CD4-positive, alpha-beta memory T cell (primary cell): ENCODE measurements around the gene SV2B. TPM values are rescaled to one million over a fixed set of nuclear protein-coding genes. Genes with fewer than 3 reads are reported as not detected.
A peak's percentile ranks its signal among the peaks of the same experiment; 100 is the strongest.

Source experiments
- CTCF ChIA-PET: fragments of 350-600 bp; sonication (Branson Sonifier 250); formaldehyde crosslinking; loops from one replicate; lab custom pipeline; 2021; ENCODE audit warnings: inconsistent platforms; ENCODE audit not compliant: partially characterized antibody; lab: Charles Lee
- POLR2A ChIA-PET: fragments of 350-600 bp; sonication (Branson Sonifier 250); formaldehyde crosslinking; loops from one replicate; lab custom pipeline; 2021; ENCODE audit not compliant: partially characterized antibody; lab: Charles Lee
- DNase-seq, 5 donors: peaks; one replicate each; pipeline versions ENCODE4 v3.0.0 to v3.0.0-alpha.2; 2020 to 2022; ENCODE audit warnings: mixed read lengths in 1 of 5
- H3K27ac ChIP-seq: one replicate; pipeline ENCODE4 v1.7.0; 2013; ENCODE audit warnings: low read depth, low read length
- H3K27me3 ChIP-seq: 2 replicates; pipeline ENCODE4 v1.7.0; 2013; ENCODE audit warnings: mild to moderate bottlenecking, low read length, moderate library complexity; ENCODE audit not compliant: insufficient read depth
- H3K36me3 ChIP-seq: 2 replicates; pipeline ENCODE4 v1.7.0; 2013; ENCODE audit warnings: mild to moderate bottlenecking, low read length, moderate library complexity; ENCODE audit not compliant: insufficient read depth
- H3K4me1 ChIP-seq: 2 replicates; pipeline ENCODE4 v1.7.0; 2013; ENCODE audit warnings: mild to moderate bottlenecking, low read length, moderate library complexity; ENCODE audit not compliant: insufficient read depth
- H3K4me3 ChIP-seq, 2 donors: one replicate each; pipeline ENCODE4 v1.7.0; 2013; ENCODE audit warnings: low read length in 2 of 2, mild to moderate bottlenecking in 1 of 2
- H3K9me3 ChIP-seq, 2 donors: one replicate each; pipeline ENCODE4 v1.7.0; 2013; ENCODE audit warnings: low read length in 2 of 2, control low read depth in 1 of 2; ENCODE audit not compliant: control insufficient read depth in 1 of 2
- H3K27ac Mint-ChIP-seq, 7 donors: one replicate each; pipeline ENCODE4 v1.8.0; 2020 to 2021; ENCODE audit warnings: mixed read lengths in 7 of 7, mild to moderate bottlenecking in 6 of 7, inconsistent platforms in 3 of 7, moderate library complexity in 3 of 7
- H3K27me3 Mint-ChIP-seq, 2 donors: one replicate each; pipeline ENCODE4 v1.8.0; 2020 to 2021; ENCODE audit warnings: mixed read lengths in 2 of 2
- H3K36me3 Mint-ChIP-seq, 2 donors: one replicate each; pipeline ENCODE4 v1.8.0; 2020 to 2021; ENCODE audit warnings: mixed read lengths in 2 of 2, inconsistent platforms in 1 of 2, mild to moderate bottlenecking in 1 of 2
- H3K4me1 Mint-ChIP-seq, 4 donors: one replicate each; pipeline ENCODE4 v1.8.0; 2020 to 2021; ENCODE audit warnings: mixed read lengths in 4 of 4, mild to moderate bottlenecking in 1 of 4
- H3K4me3 Mint-ChIP-seq, 8 donors: one replicate each; pipeline ENCODE4 v1.8.0; 2020 to 2021; ENCODE audit warnings: mixed read lengths in 8 of 8, mild to moderate bottlenecking in 7 of 8, moderate library complexity in 6 of 8, inconsistent platforms in 3 of 8
- H3K9me3 Mint-ChIP-seq, 8 donors: one replicate each; pipeline ENCODE4 v1.8.0; 2020 to 2021; ENCODE audit warnings: mixed read lengths in 8 of 8, mild to moderate bottlenecking in 5 of 8, inconsistent platforms in 3 of 8, moderate library complexity in 1 of 8
- intact Hi-C: fragments of 100-400 bp; cut with micrococcal nuclease; formaldehyde crosslinking; loops from one replicate; pipeline ENCODE4 v1.15.1; 2023
- polyA plus RNA-seq, 2 donors: library from polyadenylated mRNA; unstranded; fragments of 300-500 nt; fragmentation: Illumina TruSeq; gene quantifications; one replicate each; pipeline ENCODE4 v1.2.3, GENCODE V29; 2021
- total RNA-seq, 2 experiments: library from RNA; stranded (reverse); gene quantifications; one replicate each; pipeline ENCODE4 v1.2.3, GENCODE V29; 2021

The SV2B gene
- total and polyA plus RNA-seq, 4 experiments from 2014 or later, result 0.03 TPM; not detected in 3

DNA sequence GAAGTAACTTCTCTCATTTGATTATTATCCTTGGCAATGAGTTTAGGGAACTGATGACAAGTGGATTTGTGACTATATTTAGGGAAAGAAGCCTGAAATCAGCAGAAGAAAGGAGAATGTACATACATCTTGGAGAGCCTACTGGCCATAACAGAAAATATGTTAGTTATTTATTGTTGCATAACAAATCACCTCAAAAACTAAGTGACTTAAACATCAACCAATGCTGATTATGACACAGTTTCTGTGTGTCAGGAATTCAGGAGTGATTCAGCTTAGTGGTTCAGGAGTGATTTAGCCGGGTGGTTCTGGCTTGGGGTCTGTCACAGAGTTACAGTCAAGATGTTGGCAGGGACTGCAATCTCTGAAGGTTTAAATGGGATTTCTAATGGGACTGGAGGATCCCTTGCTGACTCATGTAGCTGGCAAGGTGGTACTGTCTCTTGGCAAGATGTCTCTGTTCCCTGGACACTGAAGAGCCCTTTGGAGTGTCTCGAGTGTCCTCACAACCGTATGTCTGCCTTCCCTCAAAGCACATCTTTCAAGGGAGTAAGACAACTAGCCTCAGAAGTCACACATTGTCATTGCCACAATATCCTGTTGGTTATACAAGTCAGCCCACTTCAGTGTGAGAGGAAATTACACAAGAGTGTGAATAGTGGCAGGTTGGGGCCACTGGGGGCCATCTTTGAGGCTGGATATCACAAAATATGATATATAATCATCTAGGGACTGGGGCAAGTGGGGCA, 248.9 kb downstream of the SV2B start:
- no peak overlapping the region for H3K4me3 ChIP-seq
- no peaks in the 10 kb centered on the region for H3K36me3 Mint-ChIP-seq
- H3K9me3 Mint-ChIP-seq, result peaks cover 0 to 9% (median 1%) of the 10 kb centered on the region in 8 donors
- no peaks in the 10 kb centered on the region for H3K36me3 ChIP-seq
- peak overlapping the region in 5 of 8 donors; percentile 32 to 69 (median 33) for H3K4me3 Mint-ChIP-seq
- peaks cover 0 to 3% of the 10 kb centered on the region in 2 donors for H3K27me3 Mint-ChIP-seq
- intact Hi-C loops, result no loop called here
- no peaks in the 10 kb centered on the region for H3K27me3 ChIP-seq
- ChIA-PET CTCF (interaction anchor here (0.6 to 0.8 kb wide), 2 partner anchors 21 to 30 kb away, joined by 3 read pairs; no protein-coding TSS in a partner anchor), POLR2A (no interaction called here)
- DNase-seq, result peak in 3 of 5 donors; percentile 22 to 35 (median 27)
- H3K9me3 ChIP-seq, result no peaks in the 10 kb centered on the region
- H3K27ac ChIP-seq, result no peak overlapping the region
- peaks cover 15% of the 10 kb centered on the region for H3K4me1 ChIP-seq
- H3K4me1 Mint-ChIP-seq, result peaks cover 12 to 45% (median 17%) of the 10 kb centered on the region in 4 donors
- peak overlapping the region in 2 of 7 donors; percentile 3 to 54 for H3K27ac Mint-ChIP-seq

Other genes with a start within 250 kb of the SV2B start
- gene FURIN, start 231.7 kb upstream of the SV2B start, total RNA-seq, result 10 to 100 TPM; 37.2 to 40.3 TPM
- gene FURIN, start 231.7 kb upstream of the SV2B start, polyA plus RNA-seq, result 10 to 100 TPM in 1 of 2 donors, 1 to 10 TPM in 1; 1.6 to 11.6 TPM
- gene FES, start 215.8 kb upstream of the SV2B start, total RNA-seq, result 1 to 10 TPM; 2.3 to 3.0 TPM
- gene FES, start 215.8 kb upstream of the SV2B start, polyA plus RNA-seq, result not detected
- gene MAN2A2, start 197.0 kb upstream of the SV2B start, total RNA-seq, result 100 to 1,000 TPM; 123 to 126 TPM
- 10 to 100 TPM in 1 of 2 donors, 1 to 10 TPM in 1; 1.3 to 12.2 TPM for gene MAN2A2, start 197.0 kb upstream of the SV2B start, polyA plus RNA-seq
- gene HDDC3, start 167.7 kb upstream of the SV2B start, total RNA-seq, result 10 to 100 TPM; 27.4 to 28.3 TPM
- 10 to 100 TPM; 34.6 to 38.7 TPM for gene HDDC3, start 167.7 kb upstream of the SV2B start, polyA plus RNA-seq
- 10 to 100 TPM; 71.1 to 72.3 TPM for gene UNC45A, start 165.0 kb upstream of the SV2B start, total RNA-seq
- gene UNC45A, start 165.0 kb upstream of the SV2B start, polyA plus RNA-seq, result 10 to 100 TPM; 41.7 to 68.9 TPM
- gene RCCD1, start 145.4 kb upstream of the SV2B start, total RNA-seq, result 10 to 100 TPM; 14.0 to 15.6 TPM
- 1 to 10 TPM; 2.0 to 4.7 TPM for gene RCCD1, start 145.4 kb upstream of the SV2B start, polyA plus RNA-seq
- gene PRC1, start 105.7 kb upstream of the SV2B start, total RNA-seq, result 1 to 10 TPM; 8.1 to 8.6 TPM
- gene PRC1, start 105.7 kb upstream of the SV2B start, polyA plus RNA-seq, result 1 to 10 TPM; 2.3 TPM
- 10 to 100 TPM; 26.9 to 27.8 TPM for gene VPS33B, start 77.7 kb upstream of the SV2B start, total RNA-seq
- gene VPS33B, start 77.7 kb upstream of the SV2B start, polyA plus RNA-seq, result 10 to 100 TPM in 1 of 2 donors, 1 to 10 TPM in 1; 4.7 to 11.3 TPM